GM18858 (cell line): ENCODE results near the gene TRA2A.
"Not testable (repeated sequence)": the region's sequence is repeated elsewhere in the genome, so short reads cannot be mapped to it uniquely, and the experiment has no call there.

Source experiments
- ATAC-seq: cut with Tn5 transposase; IDR thresholded peaks from one replicate; pipeline ENCODE4 v1.9.1; 2021; ENCODE audit not compliant: unreplicated experiment

Gene TRA2A

DNA sequence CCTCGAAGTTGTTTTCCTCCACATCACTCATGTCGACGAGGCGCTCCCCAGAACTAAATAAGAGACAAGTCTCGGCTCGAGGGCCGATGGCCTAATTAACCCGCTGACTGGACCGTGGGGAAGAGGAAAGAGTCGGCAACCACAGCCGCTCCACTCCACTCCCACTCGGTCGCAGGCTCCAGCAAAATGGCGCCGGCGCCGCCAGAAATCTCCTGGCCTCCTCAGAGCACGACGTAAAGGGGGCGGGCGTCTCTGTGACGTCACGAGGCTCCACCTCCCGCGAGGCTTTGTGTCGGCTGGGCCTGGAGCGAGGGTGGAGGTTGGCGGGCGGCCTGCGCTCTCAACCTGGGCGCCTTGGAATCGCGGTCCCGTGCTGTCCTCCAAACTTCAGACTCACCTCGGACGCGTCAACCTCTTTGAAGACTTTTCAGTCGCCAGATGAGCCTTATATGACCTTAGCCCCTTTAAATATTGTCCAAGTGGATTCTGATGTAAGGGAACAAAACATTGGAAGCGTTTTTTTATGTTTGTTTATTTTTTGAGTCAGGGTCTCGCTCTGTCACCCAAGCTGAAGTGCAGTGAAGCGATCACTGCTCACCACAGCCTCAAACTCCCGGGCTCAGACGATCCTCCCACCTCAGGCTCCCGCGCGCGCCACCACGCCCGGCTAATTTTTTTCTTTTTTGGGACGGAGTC, at the start of gene TRA2A:
TRA2A (minus strand) TSS at position 188 of the 696 bp plus-strand sequence; CDS start at position 31, 157 bp downstream.
- peak; percentile 74 for ATAC-seq

DNA sequence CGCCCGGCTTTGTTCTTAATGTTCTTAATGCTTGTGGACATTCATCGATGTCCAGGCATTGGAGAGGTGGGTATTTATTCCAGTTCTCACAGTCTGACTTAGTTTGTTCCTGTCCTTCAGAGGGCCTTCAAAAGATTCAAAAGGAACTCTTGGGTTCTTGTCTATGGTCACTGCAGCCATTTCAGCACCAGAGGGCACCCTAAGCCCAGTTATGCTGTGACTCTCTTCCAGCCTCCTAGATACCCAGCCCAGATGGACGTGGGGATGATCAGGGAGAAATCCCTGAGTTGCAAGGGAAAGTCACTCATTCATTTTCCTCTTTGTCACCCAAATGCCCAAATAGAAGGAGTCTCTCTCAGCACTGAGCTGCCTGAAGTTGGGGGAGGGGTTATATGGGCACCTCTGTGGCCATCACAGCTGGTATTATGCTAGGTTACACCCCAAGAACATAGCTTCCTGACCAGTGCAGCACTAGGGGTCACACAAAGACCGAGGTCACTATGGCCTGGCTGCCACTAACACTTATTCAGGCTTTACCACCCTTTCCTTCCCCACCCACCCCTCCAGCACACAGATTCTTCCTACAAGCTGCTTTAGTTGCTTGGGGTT, 38.9 kb upstream of the TRA2A start:
- ATAC-seq, result no peak

DNA sequence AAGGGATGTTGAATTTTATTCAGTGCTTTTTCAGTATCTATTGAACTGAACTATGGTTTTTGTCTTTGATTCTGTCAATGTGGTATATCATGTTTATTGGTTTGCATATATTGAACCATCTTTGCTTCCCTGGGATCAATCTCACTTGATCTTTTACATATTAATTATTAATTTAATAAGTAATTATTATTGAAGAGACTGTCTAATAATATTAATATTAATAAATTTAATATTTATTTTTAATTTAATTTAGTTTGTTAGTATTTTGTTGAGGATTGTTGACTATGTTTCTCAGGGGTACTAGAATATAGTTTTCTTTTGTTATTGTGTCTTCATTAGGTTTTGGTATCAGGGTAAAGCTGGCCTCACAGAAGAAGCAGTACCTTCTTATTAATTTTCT, 26.5 kb upstream of the TRA2A start:
- no peak for ATAC-seq

DNA sequence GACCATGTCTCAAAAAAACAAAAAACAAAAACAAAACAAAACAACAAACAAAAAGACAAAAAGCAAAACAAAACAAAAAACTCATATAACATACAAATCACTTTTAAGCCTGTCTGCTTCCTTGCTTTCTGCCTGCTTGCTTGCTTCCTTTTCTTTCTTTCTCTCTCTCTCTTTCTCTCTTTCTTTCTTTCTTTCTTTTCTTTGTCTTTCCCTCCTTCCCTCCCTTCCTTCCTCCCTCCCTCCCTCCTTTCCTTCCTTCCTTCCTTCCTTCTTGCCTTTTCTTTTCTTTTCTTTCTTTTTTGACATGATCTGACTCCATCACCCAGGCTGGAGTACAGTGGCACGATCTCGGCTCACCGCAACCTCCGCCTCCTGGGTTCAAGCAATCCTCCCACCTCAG, 15.9 kb upstream of the TRA2A start:
- ATAC-seq, result no peak

- peak; percentile 54 for ATAC-seq
These were observed 15.3 kb upstream of the TRA2A start for GRCh38 chr7:23546897-23547572.

DNA sequence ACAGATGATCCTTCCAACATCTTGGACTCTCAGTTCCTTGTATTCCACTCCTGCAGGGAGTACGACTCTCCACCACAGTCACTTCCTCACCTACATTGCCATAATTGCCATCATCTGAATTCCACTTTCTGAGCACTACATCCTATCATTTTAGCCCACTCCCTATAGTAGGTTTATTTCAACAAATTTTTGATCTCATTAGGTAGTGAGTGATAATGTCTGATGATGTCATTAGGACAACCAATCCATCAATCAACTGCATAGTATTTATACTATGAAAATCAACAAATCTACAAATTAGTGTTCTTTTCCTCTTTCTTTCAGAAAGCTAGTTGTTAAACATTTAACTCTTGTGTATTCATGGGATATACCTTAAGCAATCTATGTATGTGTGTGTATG, 13.7 kb upstream of the TRA2A start:
- ATAC-seq, result no peak

DNA sequence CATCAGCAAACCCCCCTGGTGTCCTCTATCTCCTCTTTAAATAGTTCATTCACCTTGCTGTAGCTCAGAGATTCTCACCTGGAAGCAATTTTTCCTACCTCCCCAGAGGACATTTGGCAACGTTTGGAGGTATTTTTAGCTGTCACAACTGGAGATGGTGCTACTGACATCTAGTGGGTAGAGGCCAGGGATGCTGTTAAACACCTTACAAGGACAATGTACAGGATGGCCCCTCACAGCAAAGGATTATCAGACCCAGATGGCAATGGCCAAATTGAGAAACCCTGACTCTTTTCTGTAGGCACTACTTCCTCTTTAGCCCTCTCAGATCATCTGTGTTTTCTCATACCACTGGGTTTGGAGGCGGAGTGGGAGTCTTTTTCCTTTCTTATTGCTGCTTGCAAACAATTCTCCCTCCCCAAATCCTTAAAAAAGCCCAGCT, 13.2 kb upstream of the TRA2A start:
- ATAC-seq, result peak; percentile 68

DNA sequence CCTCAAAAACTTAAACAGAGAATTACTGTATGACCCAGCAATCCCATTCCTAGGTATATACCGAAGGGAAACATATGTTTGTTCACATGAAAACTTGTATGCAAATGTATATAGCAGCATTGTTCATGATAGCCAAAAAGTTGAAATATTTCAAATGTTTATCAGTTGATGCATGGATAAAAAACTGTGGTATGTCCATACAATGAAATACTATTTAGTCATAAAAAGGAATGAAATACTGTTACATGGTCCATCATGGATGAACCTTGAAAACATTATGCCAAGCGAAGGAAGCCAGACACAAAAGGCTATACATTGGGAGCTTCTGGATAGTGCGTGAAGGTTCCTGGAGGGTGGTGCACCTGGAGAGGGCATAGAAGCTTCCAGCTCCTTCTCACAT, 11.0 kb upstream of the TRA2A start:
- no peak for ATAC-seq

DNA sequence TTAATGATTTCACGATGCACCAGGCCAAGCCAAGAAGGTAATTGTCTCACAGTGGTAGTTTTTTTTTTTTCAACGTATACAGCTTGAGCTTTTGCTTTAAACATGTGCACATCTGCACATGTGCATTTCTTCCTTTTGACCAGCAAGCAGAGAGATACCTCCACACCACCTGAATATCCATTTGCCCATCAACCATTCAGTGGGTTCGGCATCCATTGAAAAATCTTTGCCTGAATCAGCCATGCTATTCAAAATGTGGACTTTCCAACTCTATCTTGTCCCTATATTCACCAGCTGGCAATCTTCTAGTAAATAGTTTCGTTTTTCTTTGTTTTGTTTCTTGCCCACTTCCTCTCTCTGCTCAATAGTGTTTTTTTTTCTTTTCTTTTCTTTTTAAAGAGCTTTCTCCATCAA, 7.7 kb upstream of the TRA2A start:
- ATAC-seq, result no peak

- ATAC-seq, result no peak
These were observed 6.5 kb upstream of the TRA2A start for GRCh38 chr7:23538301-23538700.

- no peak for ATAC-seq
These were observed 1.4 kb upstream of the TRA2A start for GRCh38 chr7:23533238-23533604.

DNA sequence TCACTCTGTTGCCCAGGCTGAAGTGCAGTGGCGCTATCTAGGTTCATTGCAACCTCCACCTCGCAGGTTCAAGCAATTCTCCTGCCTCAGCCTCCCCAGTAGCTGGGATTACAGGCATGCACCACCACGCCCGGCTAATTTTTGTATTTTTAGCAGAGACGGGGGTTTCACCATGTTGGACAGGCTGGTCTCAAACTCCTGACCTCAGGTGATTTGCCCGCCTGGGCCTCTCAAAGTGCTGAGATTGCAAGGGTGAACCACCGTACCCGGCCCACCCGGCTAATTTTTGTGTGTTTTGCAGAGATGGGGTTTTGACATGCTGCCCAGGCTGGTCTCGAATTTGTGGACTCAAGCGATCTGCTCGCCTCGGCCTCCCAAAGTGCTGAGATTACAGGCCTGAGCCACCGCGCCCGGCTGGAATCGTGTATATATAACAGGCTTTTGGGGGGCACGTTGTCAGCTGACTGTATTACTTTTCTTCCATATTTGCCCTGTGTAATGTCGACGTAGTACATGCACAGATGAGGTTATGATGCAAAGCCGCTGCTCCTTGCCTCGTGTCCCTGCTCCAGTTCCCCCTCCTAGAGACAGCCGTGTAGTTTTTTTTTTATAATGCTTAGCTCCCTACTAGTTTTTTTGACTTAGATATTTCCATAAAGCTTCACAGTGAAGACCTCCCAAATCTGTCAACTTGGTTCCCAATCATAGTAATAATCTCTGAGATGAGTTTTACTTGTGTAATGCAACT, 883 bp upstream of the TRA2A start:
- ATAC-seq, result no peak

- ATAC-seq, result peak; percentile 6
These were observed 559 bp downstream of the TRA2A start for GRCh38 chr7:23531050-23531793.

GRCh38 chr7:23530405-23530804, 1.4 kb downstream of the TRA2A start:
- peak; percentile 34 for ATAC-seq

DNA sequence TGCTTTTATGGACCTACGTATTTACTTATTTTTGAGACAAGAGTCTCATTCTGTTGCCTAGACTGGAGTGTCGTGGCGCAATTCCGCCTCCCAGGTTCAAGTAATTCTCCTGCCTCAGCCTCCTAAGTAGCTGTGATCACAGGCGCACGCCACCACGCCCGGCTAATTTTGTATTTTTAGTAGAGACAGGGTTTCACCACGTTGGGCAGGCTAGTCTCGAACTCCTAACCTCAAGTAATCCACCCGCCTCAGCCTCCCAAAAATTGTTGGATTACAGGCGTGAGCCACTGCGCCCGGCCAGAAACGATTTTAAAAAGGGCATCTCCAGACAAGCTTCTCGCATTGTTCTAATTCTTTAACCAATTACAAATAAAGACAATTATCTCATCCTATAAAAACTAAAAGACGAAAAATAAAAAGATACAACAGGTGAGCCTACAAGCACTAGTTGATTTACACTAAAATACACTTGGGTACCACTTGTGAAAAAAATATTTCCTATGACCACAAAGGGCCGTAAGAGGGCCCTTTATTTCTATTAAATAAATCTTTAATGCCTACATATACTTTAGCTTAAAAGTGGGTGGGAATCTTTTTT, 2.4 kb downstream of the TRA2A start:
- ATAC-seq, result no peak

- ATAC-seq, result not testable (repeated sequence)
These were observed 6.2 kb downstream of the TRA2A start for GRCh38 chr7:23525611-23526010.

DNA sequence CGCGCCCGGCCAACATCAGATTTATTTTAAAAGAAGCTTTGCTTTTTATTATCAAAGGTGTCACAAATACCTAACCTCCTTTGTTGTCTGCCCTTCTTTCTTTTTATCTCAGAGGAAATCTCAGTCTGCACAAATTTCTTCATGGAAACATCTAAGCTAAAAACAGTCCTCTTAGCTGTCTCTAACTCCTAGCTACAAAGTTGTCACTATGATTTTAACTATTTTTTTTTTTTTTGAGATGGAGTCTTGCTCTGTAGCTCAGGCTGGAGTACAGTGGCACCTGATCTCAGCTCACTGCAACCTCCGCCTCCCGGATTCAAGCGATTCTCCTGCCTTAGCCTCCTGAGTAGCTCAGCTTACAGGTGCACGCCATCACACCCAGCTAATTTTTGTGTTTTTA, 7.3 kb downstream of the TRA2A start:
- no peak for ATAC-seq

DNA sequence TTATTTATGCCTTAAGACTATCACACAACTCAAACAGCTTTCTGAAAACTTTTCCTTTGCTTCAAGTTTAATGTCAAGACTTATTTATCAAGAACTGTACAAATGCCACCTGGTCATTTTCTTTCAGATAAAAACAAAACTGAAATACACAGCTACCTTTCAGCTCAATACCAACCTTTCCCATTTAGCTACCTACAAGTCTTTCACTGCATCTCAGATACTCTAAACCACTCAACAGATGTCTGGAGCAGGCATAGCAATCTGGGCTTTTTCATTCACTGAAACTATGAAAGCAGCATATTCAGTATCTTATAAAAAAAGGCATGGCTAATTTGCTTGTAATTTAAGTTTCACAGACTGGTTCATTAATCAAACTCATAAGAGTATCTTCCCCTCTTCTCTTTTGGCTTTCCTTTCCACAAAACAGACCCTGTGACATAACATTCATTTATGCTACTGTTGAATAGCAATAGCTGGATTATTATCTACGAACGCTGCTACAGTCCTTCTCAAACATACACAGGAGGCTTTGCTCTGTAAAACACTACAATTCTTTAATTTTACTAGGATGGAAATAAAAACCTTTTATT, 8.2 kb downstream of the TRA2A start:
- ATAC-seq, result no peak

- ATAC-seq, result no peak
These were observed 11.2 kb downstream of the TRA2A start for GRCh38 chr7:23520582-23520981.

DNA sequence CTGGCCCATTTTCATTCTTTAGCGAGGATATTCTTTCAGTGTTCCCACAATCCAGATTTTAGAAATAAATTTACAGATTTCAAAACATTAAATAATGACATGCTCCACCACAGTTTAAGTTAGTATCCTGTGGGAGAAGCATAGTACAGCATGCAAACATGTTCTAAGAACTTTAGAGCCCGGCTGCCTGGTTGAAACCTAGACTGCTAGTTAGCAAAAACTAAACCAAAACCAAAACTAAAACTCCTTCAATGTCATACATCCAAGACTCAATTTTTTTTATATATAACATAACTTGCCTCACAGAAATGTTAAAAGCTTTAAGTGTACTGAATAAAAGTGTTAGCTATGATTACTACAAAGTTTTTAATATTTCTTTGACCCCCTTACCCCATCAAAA, 17.0 kb downstream of the TRA2A start:
- ATAC-seq, result no peak
